HTERT RPE-1 (cell line): Measurements from ENCODE around the gene CATSPERD.
"Not testable (repeated sequence)": the region's sequence is repeated elsewhere in the genome, so short reads cannot be mapped to it uniquely, and the experiment has no call there.

Experiments used
- in situ Hi-C: fragments of 300-500 bp; cut with MboI; formaldehyde crosslinking; loops from 4 replicates; pipeline ENCODE4 v1.14.3; 2020; ENCODE audit warnings: low sequenced_read_pairs

CATSPERD gene

DNA sequence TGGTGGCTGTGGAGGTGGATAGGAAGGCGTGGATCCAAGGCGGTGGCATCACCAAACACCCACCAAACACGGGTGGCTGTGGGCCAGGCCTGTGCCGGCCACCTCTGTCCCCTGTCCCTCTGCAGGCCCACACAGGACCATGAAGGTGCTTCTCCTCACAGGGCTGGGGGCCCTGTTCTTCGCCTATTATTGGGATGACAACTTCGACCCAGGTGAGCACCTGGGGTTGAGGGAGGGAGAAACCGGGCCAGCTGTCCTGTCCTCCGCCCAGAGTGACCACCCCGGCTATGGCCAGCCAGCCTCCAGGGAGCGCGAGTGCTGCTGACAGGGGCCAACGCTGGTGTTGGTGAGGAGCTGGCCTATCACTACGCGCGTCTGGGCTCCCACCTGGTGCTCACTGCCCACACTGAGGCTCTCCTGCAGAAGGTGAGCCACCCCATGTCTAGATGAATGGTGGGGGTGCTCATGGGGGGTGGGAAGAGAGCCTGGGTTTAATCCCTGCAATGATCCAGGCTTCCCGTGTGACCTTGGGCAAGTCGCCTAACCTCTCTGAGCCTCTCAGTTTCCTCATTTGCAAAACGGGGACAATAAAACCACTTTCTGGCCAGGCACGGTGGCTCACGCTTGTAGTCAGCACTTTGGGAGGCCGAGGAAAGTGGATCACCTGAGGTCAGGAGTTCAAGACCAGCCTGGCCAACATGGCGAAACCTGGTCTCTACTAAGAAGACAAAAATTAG is 35.6 kb upstream of the CATSPERD start:
- in situ Hi-C loops, result no loop called here

DNA sequence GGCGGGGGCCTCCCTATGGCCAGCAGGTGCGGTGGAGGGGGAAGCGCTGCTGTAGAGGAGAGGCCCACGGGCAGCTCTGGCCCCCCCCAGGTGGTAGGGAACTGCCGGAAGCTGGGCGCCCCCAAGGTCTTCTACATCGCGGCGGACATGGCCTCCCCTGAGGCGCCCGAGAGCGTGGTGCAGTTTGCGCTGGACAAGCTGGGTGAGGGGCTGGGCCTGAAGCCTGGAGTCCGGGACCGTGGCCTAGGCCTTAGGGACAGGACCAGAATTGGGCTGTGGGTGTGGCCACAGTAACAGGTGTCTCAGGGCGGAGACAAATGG is 34.2 kb upstream of the CATSPERD start:
- in situ Hi-C loops, result no loop called here

DNA sequence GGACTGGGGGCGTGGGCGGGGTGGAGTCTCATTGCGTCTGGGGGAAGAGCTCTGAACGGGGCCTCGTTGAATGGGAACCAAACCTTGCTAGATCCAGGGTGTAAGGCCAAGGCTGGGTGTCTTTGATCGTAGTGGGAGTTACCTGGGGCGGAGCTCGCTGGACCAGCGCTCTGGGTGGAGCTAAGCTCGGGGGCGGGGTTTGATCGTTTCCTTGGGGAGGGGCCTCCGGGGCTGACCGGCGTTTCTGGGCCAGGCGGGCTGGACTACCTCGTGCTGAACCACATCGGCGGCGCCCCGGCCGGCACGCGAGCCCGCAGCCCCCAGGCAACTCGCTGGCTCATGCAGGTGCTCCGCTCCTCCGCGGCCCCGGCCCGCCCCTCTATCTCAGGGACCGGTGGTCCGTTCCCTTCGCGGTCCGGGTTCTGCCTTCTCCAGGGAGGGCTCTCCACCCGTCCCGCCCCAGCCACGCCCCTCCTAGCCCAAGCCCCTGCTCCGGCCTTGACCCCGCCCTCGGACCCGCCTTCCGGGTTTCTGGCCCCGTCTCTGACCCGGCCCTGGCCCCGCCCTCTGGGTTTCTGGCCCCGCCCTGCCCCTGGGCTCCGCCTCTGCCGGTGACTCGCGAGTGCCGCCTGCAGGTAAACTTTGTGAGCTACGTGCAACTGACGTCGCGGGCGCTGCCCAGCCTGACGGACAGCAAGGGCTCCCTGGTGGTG is 33.6 kb upstream of the CATSPERD start:
- in situ Hi-C loops, result no loop called here

DNA sequence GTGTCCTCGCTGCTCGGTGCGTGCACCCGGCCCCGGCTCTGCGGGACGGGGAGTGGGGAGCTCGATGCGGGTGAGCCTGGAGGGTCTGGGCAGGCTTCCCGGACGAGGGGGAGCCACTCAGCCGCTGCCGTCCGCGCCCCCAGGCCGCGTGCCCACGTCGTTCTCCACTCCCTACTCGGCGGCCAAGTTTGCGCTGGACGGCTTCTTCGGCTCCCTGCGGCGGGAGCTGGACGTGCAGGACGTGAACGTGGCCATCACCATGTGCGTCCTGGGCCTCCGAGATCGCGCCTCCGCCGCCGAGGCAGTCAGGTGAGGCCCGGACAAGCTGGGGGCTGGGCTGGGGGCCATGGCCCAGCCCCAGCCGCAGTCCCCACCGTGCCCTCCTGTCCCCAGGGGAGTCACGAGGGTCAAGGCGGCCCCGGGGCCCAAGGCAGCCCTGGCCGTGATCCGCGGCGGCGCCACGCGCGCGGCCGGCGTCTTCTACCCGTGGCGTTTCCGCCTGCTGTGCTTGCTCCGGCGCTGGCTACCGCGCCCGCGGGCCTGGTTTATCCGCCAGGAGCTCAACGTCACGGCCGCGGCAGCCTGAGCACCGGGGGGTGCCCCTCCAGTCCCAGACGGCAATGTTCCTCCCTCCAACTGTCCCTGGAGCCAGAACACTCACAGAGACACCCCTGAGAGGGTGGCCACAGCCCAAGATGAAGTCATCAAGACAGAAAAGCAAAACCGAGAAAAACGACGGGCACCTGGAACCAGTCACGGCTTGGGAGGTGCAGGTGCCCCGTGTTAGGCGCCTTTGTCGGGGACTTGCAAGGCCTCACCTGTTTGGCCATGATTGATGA is 32.9 kb upstream of the CATSPERD start:
- in situ Hi-C loops, result no loop called here

GRCh38 chr19:5688262-5688881 is 32.1 kb upstream of the CATSPERD start:
- in situ Hi-C loops, result not testable (repeated sequence)

DNA sequence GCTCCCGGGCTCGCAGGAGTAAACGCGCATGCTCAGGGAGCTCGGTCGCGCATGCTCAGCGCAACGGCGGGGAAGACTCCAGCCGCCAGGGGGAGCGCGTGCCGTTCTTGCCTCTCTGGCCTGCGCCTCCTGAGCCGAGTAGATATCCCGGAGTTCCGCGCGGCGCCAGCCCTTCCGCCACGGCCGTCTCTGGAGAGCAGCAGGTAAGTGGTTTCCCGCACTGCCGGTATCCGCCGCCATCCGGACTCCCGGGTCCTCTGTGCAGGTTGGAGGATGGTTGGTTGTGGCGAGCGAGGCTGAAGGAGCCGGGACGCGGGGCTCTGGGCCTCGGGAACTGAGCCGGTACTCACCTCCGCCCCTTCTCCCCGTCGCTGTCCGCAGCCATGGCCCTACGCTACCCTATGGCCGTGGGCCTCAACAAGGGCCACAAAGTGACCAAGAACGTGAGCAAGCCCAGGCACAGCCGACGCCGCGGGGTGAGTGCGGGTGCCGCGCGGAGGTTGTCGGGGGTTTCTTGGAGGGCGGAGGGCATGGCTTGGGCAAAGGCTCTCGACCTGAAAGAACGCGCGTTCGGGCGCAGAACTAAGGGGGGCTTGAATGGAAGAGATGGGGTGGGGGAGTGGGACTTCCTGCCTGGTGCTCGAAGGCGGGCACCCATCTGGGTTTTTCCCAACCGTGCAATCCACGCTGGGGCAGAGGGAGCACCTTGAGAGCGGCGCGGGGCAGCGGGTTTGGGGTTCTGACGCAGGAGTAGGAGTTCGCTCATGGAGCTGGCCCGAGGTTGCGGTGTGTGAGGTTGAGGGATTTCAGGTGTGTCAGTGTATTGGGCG is 30.1 kb upstream of the CATSPERD start, which contains the start of gene RPL36:
RPL36 (plus strand) TSS at position 171 of the 830 bp plus-strand sequence; CDS start at position 384, 213 bp downstream.
- in situ Hi-C loops, result no loop called here

GRCh38 chr19:5690955-5691821 is 29.2 kb upstream of the CATSPERD start:
- in situ Hi-C loops, result no loop called here

DNA sequence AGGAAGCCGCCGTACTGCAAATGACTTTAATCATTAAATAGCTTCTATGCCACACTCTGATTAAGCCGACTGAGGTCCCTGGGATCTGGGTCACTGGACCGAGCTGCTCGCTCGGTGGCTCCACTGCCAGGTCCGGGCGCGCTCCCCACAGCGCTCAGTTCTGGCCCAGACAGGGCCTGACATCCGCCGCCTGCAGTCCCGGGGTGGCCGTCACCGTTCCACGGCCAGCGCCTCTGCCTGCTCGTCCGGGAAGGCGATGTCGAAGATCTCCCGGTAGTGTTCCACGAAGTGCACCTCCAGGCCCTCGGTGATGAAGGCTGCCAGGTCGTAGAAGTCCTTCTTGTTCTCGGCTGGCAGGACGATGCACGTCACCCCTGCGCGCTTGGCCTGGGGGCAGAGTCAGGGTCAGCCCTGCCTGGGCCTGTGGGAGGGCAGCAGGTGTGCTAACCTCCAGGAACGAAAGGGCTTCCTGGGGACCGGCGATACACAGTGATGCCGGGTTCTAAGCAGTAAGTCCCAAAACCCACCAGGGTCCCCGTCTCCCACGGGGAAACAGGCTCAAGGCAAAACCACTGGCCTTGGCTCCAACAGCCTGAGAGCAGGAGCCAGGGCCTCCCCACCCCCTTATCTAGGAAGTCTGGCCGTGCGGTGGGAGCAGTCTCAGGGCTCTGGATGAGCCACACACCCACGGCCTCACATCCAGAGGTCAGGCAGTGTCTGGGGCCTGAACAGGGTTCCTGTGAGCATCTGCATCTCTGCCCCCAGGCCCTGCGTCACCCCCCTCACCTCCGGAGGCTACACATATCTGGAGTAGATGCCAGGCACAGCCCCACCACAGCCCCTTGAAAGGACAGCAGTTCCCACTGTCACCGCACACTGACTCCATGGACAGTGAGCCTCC is 28.4 kb upstream of the CATSPERD start:
- in situ Hi-C loops, result no loop called here

GRCh38 chr19:5692723-5693194 is 27.7 kb upstream of the CATSPERD start:
- in situ Hi-C loops, result no loop called here

DNA sequence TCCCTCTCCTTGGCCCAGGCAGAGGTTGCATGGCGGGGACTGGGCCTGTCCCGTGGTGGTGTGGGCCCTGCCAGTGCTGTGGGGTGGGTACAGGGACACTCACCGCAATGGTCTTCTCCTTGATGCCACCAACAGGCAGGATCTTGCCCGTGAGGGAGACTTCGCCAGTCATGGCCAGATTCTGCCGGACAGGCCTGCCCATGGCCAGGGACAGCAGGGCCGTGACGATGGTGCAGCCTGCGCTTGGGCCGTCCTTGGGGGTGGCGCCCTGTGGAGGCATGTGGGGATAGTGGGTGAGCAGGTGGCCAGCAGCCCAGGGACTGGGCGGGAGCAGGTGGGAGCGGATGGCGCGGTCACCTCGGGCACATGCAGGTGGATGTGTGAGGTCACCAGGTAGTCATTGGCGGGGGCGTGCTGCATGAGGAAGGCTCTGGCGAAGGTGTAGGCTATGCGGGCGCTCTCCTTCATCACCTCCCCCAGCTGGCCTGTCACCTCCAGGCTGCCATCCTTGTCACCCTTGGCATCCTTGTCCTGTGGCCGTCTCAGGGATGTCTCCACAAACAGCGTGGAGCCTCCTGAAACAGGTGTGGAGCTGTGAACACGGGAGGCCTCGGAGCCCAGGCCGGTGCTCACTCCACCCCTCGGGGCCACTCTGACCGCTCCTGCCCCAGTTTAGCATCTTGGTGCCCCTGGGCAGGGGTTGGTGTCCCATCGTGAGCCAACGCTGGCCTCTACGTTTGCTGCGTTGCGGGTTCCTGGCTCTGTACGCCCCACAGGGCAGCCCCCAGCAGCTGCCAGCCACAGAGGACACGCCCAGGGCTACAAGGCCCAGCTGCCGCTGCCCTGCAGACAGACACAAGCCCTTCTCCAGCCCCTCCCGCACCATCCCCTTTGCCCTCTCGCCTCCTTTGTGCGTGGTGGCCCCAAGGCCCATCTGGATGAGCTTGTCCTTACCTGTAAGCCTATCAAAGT is 27.0 kb upstream of the CATSPERD start:
- in situ Hi-C loops, result no loop called here

DNA sequence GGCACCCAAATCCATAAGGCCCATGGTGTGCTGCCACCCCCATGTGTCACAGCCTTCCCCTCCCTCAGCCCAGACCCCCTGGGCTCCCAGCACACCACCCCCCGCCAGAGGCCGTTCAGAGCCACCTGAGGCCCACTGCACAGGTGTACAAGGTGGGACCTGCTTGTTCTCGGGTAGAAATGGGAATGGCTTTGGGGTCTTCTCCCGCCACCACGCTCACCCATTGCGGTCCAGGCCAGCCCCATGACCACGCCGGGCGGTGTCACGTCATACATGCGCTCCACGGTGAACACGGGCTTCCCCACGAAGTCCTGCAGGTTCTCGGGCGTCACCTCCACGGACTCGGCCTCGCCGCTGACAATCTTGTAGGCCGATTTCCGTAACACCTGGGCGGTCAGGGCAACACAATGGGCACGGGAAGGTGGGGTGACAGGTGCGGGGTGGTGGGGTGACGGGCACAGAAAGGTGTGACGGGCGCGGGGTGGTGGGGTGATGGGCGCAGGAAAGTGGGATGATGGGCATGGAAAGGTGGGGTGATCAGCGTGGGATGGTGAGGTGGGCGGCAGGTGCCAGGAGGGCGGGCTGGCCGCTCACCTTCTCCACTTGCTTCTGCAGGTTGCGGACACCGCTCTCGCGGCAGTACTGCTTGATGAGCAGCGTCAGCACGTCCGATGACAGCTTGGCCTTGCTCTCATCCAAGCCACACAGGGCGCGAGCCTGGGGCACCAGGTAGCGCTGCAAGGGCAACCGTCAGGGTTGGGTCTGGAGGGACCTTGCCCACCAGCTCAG is 26.1 kb upstream of the CATSPERD start:
- in situ Hi-C loops, result no loop called here

- in situ Hi-C loops, result no loop called here
Measured at GRCh38 chr19:5694956-5695648, 25.3 kb upstream of the CATSPERD start.

DNA sequence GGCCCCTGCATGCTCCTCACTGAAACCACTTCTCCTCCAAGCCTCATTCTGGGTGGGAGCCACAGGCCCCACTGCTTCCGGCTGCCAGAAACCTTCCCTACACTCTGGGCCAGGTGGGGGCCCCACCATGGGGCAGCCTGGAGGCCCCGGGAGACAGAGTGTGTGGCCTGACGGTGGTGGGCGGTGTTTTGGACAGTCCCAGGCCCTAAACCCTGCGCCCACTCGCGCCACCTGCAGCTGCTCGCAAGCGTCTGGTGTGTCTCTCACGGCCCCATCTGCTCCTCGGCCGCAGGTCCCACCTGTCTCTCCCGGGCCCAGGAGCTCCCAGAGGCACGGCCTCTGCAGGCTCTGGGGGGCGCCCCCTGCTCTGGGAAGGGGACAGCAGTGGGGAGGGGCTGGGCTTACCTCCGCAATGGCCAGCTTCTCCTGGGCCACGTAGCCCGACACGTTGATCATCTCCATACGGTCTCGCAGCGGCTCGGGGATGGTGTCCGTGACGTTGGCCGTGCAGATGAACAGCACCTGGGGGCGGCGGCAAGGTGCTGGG is 24.7 kb upstream of the CATSPERD start:
- in situ Hi-C loops, result no loop called here

- in situ Hi-C loops, result no loop called here
Measured at GRCh38 chr19:5696196-5697021, 24.0 kb upstream of the CATSPERD start.
